Neuronal stem cell (in vitro differentiated cells): Measurements from ENCODE around the gene IQCF6.
"Not testable (repeated sequence)": the region's sequence is repeated elsewhere in the genome, so short reads cannot be mapped to it uniquely, and the experiment has no call there.

Source experiments
- DNase-seq: peaks from one replicate; pipeline ENCODE4 v3.0.0-alpha.2; 2013; ENCODE audit warnings: low spot score
- H2AFZ ChIP-seq: one replicate; pipeline ENCODE4 v1.6.1; 2013; ENCODE audit warnings: mild to moderate bottlenecking, low read length, inconsistent platforms
- H2AK5ac ChIP-seq: 2 replicates; pipeline ENCODE4 v1.6.1; 2013; ENCODE audit warnings: low read depth, mild to moderate bottlenecking, inconsistent platforms, low read length, moderate library complexity, mixed read lengths
- H2BK120ac ChIP-seq: 2 replicates; pipeline ENCODE4 v1.6.1; 2013; ENCODE audit warnings: low read depth, mild to moderate bottlenecking, inconsistent platforms, low read length, moderate library complexity, mixed read lengths
- H2BK12ac ChIP-seq: one replicate; pipeline ENCODE4 v1.6.1; 2013; ENCODE audit warnings: low read length, inconsistent platforms
- H2BK15ac ChIP-seq: 2 replicates; pipeline ENCODE4 v1.6.1; 2013; ENCODE audit warnings: mild to moderate bottlenecking, low read length, inconsistent platforms, mixed read lengths
- H2BK5ac ChIP-seq: one replicate; pipeline ENCODE4 v1.6.1; 2013; ENCODE audit warnings: inconsistent platforms, mild to moderate bottlenecking, low read length, moderate library complexity
- H3K14ac ChIP-seq: one replicate; pipeline ENCODE4 v1.6.1; 2013; ENCODE audit warnings: low read length, inconsistent platforms
- H3K18ac ChIP-seq: 2 replicates; pipeline ENCODE4 v1.6.1; 2013; ENCODE audit warnings: low read length, inconsistent platforms
- H3K23ac ChIP-seq: 2 replicates; pipeline ENCODE4 v1.6.1; 2013; ENCODE audit warnings: low read depth, mild to moderate bottlenecking, mixed read lengths, low read length, inconsistent platforms; ENCODE audit not compliant: poor library complexity
- H3K27ac ChIP-seq: replicated peaks from 3 replicates; pipeline ENCODE4 v1.5.1; 2013; ENCODE audit warnings: low read length, inconsistent platforms
- H3K27me3 ChIP-seq, 3 experiments: 2 replicates each; pipeline ENCODE4 v1.6.1; 2013; ENCODE audit warnings: low read length in 3 of 3, mild to moderate bottlenecking in 2 of 3, inconsistent platforms in 1 of 3, low read depth in 1 of 3, mixed read lengths in 1 of 3, moderate library complexity in 1 of 3; ENCODE audit not compliant: control insufficient read depth in 3 of 3, insufficient read depth in 3 of 3
- H3K36me3 ChIP-seq, 2 donors: replicated peaks in 1 of 2; 2 replicates each; pipeline ENCODE4 v1.6.1; 2013; ENCODE audit warnings: low read length in 2 of 2; ENCODE audit not compliant: control insufficient read depth in 2 of 2, insufficient read depth in 2 of 2
- H3K4ac ChIP-seq: 2 replicates; pipeline ENCODE4 v1.6.1; 2013; ENCODE audit warnings: inconsistent platforms, mild to moderate bottlenecking, low read length, moderate library complexity
- H3K4me1 ChIP-seq, 2 donors: 1 replicate in 1 of 2; 2 replicates in 1 of 2; pipeline ENCODE4 v1.6.1; 2013; ENCODE audit warnings: low read length in 2 of 2, low read depth in 1 of 2; ENCODE audit not compliant: control insufficient read depth in 2 of 2, insufficient read depth in 1 of 2
- H3K4me2 ChIP-seq: one replicate; pipeline ENCODE4 v1.6.1; 2013; ENCODE audit warnings: mild to moderate bottlenecking, low read length, inconsistent platforms; ENCODE audit not compliant: insufficient read depth, poor library complexity, severe bottlenecking
- H3K4me3 ChIP-seq, 2 donors: 2 replicates each; pipeline ENCODE4 v1.5.1; 2013; ENCODE audit warnings: low read length in 2 of 2, mild to moderate bottlenecking in 2 of 2, inconsistent platforms in 1 of 2, moderate library complexity in 1 of 2
- H3K79me1 ChIP-seq: one replicate; pipeline ENCODE4 v1.6.1; 2013; ENCODE audit warnings: low read depth, mild to moderate bottlenecking, inconsistent platforms, low read length, moderate library complexity
- H3K9ac ChIP-seq: one replicate; pipeline ENCODE4 v1.6.1; 2013; ENCODE audit warnings: mild to moderate bottlenecking, low read depth, low read length, inconsistent platforms; ENCODE audit not compliant: poor library complexity
- H3K9me3 ChIP-seq, 2 donors: replicated peaks in 1 of 2; 2 replicates each; pipeline versions ENCODE3 to v1.6.1; 2013; ENCODE audit warnings: low read length in 2 of 2, mild to moderate bottlenecking in 2 of 2, inconsistent platforms in 1 of 2, low read depth in 1 of 2, mixed read lengths in 1 of 2, moderate library complexity in 1 of 2; ENCODE audit not compliant: control insufficient read depth in 2 of 2, insufficient read depth in 1 of 2
- H4K8ac ChIP-seq: one replicate; pipeline ENCODE4 v1.6.1; 2013; ENCODE audit warnings: low read depth, mild to moderate bottlenecking, inconsistent platforms, low read length, moderate library complexity
- H4K91ac ChIP-seq: one replicate; pipeline ENCODE4 v1.6.1; 2013; ENCODE audit warnings: low read length, low read depth, mild to moderate bottlenecking, inconsistent platforms; ENCODE audit not compliant: poor library complexity
- WGBS, 2 donors: extraction: QIAGEN DNeasy Blood & Tissue Kit; methylation state at CpG; one replicate each; pipeline ENCODE4 v1.1.7; 2013; ENCODE audit warnings: missing lambda C conversion rate in 2 of 2, mixed read lengths in 1 of 2; ENCODE audit not compliant: insufficient read length in 2 of 2, insufficient replicate concordance in 1 of 2; ENCODE audit errors: extremely low coverage in 2 of 2; 5-methylcytosine and 5-hydroxymethylcytosine counted together

The IQCF6 gene

DNA sequence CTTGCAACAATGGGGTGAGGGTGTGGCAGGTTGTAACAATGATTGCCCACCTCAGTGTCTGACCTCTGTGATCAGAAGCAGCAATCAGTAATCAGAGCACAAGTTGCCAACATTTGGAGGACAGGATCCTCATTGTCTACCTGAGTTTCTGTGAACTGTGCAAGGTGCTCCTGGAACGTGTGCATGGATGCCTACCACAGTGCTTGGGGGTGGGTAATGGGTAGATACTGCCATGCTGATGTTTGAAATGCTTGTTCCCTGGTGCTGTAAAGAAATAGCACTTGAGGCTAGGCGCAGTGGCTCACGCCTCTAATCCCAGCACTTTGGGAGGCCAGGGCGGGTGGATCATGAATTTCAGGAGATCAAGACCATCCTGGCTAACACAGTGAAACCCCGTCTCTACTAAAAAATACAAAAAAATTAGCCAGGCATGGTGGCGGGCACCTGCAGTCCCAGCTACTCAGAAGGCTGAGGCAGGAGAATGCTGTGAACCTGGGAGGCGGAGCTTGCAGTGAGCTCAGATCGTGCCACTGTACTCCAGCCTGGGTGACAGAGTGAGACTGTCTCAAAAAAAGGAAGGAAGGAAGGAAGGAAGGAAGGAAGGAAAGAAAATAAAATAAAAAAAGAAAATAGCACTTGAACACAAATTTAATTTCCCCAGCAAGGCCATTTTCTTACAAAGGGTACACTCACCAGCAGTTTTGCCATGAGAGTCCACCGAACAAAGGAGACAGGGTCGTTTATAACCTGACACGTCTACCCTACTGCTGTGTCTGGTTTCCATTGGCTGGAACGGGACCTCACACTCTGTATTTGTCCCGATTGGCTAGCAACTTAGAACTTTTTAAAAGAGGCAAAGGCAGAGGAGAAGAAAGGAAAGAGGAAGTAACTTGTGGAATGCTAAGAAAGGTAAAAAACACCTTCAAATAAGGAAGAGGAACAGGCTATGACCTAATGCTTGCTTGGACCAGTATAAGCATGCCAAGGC lies 25.0 kb downstream of the IQCF6 start:
- H3K36me3 ChIP-seq, H3K9me3 ChIP-seq: not testable (repeated sequence)

DNA sequence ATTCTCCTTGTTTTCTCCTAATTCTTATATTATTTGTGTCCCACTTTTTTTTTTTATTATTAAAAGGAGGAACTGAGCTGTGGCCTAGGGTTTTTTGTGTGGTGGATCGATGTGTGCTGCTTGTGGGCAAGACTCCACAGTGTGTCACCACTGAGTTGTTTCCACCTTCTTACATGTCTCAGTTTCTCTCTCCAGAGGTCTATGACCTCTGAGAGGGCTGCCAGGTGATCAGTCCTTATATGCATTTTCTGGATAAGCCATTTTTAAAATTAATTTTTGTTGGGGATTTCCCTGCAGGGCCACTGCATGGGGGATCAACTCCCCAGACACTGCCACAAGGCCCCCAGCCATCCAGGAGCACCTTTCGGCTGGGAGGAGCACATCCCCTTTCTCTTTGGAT lies 27.8 kb downstream of the IQCF6 start:
- WGBS, 2 donors, result no CpG with 5 or more reads among the region's 2 CpGs
- Histone ChIP-seq H3K36me3 (no peaks in the 10 kb centered on the region), H2AFZ (no peak overlapping the region), H4K8ac (no peak overlapping the region), H4K91ac (no peak overlapping the region), H3K18ac (no peak overlapping the region), H2BK120ac (no peak overlapping the region), H3K4me2 (no peak overlapping the region), H3K14ac (no peak overlapping the region), H2BK12ac (no peak overlapping the region), H3K9me3 (peaks cover 0 to 4% of the 10 kb centered on the region in 2 donors), H3K4ac (no peak overlapping the region), H3K79me1 (no peaks in the 10 kb centered on the region), H3K4me1 (no peaks in the 10 kb centered on the region), H3K27me3 (no peaks in the 10 kb centered on the region), H3K9ac (no peak overlapping the region), H3K23ac (no peak overlapping the region), H3K27ac (no peak overlapping the region), H2AK5ac (no peak overlapping the region), H2BK15ac (no peak overlapping the region), H3K4me3 (no peak overlapping the region), H2BK5ac (no peak overlapping the region)
- no peak for DNase-seq

More for the DNA sequence above, 25.0 kb downstream of the IQCF6 start:
- H3K9ac ChIP-seq, H3K14ac ChIP-seq, H3K79me1 ChIP-seq, H3K27me3 ChIP-seq, H2AK5ac ChIP-seq, H3K23ac ChIP-seq, DNase-seq, H3K4ac ChIP-seq, H2BK120ac ChIP-seq, H3K27ac ChIP-seq, H4K8ac ChIP-seq, H2BK5ac ChIP-seq, H3K4me3 ChIP-seq, H2BK15ac ChIP-seq, H4K91ac ChIP-seq, H3K4me1 ChIP-seq, H3K18ac ChIP-seq, H2BK12ac ChIP-seq, H3K4me2 ChIP-seq, H2AFZ ChIP-seq: not testable (repeated sequence)
- no CpG with 5 or more reads among the region's 13 CpGs for WGBS, 2 donors

DNA sequence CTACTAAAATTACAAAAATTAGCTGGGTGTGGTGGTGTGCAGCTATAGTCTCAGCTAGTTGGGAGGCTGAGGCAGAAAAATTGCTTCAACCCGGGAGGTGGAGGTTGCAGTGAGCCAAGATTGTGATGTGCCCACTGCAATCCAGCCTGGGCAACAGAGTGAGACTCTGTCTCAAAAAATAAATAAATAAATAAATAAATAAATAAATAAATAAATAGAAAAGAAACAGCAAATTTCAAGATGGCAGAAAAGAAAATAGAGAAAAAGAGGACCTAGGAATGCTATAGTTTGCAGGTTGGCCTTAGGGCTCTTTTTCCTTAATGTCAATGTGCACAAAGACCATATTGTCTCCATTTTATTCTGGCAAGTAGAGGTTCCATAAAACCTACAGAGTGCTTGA lies 28.2 kb downstream of the IQCF6 start:
- Histone ChIP-seq H3K18ac (no peak overlapping the region), H3K79me1 (no peaks in the 10 kb centered on the region), H2AFZ (no peak overlapping the region), H3K4me3 (no peak overlapping the region), H2BK12ac (no peak overlapping the region), H3K36me3 (no peaks in the 10 kb centered on the region), H3K27me3 (no peaks in the 10 kb centered on the region), H2BK120ac (no peak overlapping the region), H4K91ac (no peak overlapping the region), H3K14ac (no peak overlapping the region), H3K9ac (no peak overlapping the region), H3K27ac (no peak overlapping the region), H3K4me1 (no peaks in the 10 kb centered on the region), H2BK15ac (no peak overlapping the region), H3K4ac (no peak overlapping the region), H2BK5ac (no peak overlapping the region), H3K23ac (no peak overlapping the region), H2AK5ac (no peak overlapping the region), H4K8ac (no peak overlapping the region), H3K4me2 (no peak overlapping the region), H3K9me3 (peaks cover 0 to 4% of the 10 kb centered on the region in 2 donors)
- WGBS, 2 donors, result no CpG with 5 or more reads among the region's 1 CpG
- DNase-seq, result no peak

DNA sequence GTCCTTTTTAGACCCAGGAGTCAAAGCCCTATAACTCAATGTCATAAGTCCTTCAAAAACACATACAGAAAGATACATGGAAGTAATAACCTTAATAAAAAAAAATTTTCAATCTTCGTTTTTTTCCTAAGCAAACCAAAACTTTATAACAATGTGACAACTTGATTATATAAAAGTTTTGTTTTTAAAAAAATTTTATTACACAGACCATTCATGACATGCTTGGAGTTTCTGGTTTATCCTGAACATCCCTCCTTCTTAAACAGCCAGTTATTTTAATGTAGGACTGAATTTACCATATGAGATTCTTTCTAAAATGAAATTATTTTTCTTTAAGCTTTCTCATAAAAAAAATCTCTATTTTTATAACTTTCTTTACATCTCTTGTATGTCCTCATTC lies 30.7 kb downstream of the IQCF6 start:
- Histone ChIP-seq H2BK12ac (no peak overlapping the region), H2BK120ac (no peak overlapping the region), H2AFZ (no peak overlapping the region), H3K36me3 (no peaks in the 10 kb centered on the region), H3K23ac (no peak overlapping the region), H3K14ac (no peak overlapping the region), H4K8ac (no peak overlapping the region), H3K4ac (no peak overlapping the region), H3K27me3 (no peaks in the 10 kb centered on the region), H3K9ac (no peak overlapping the region), H3K27ac (no peak overlapping the region), H3K79me1 (no peaks in the 10 kb centered on the region), H2AK5ac (no peak overlapping the region), H4K91ac (no peak overlapping the region), H3K18ac (no peak overlapping the region), H3K4me3 (no peak overlapping the region), H3K9me3 (peaks cover 0 to 4% of the 10 kb centered on the region in 2 donors), H2BK15ac (no peak overlapping the region), H2BK5ac (no peak overlapping the region), H3K4me1 (no peaks in the 10 kb centered on the region), H3K4me2 (no peak overlapping the region)
- DNase-seq, result no peak
- no CpG with 5 or more reads among the region's 1 CpG for WGBS, 2 donors
